HL-60/S4 treated with phorbol 12-myristate 13-acetate at 8.2 ng/mL for 4 days and 3 days (cell line): ENCODE measurements around the gene CHCHD3.

ENCODE experiments used
- in situ Hi-C: fragments of 300-500 bp; cut with MboI; formaldehyde crosslinking; loops from 2 replicates; pipeline ENCODE4 v1.15.0; 2022; ENCODE audit warnings: low sequenced_read_pairs

CHCHD3 gene

GRCh38 chr7:133079296-133079695, 2.6 kb downstream of the CHCHD3 start:
- in situ Hi-C loops: no loop called here

GRCh38 chr7:133077394-133077793, 4.5 kb downstream of the CHCHD3 start:
- in situ Hi-C loops: no loop called here

- in situ Hi-C loops: no loop called here
Measured at GRCh38 chr7:133076142-133076541, 5.7 kb downstream of the CHCHD3 start.

GRCh38 chr7:133071506-133071905, 10.4 kb downstream of the CHCHD3 start:
- in situ Hi-C loops: no loop called here

GRCh38 chr7:133070562-133070961, 11.3 kb downstream of the CHCHD3 start:
- in situ Hi-C loops: no loop called here

GRCh38 chr7:133065301-133065700, 16.6 kb downstream of the CHCHD3 start:
- in situ Hi-C loops: no loop called here

GRCh38 chr7:133064082-133064820, 17.6 kb downstream of the CHCHD3 start:
- in situ Hi-C loops: no loop called here

GRCh38 chr7:133061792-133062191, 20.1 kb downstream of the CHCHD3 start:
- in situ Hi-C loops: no loop called here

- in situ Hi-C loops: no loop called here
Measured at GRCh38 chr7:133061357-133061756, 20.5 kb downstream of the CHCHD3 start.

- in situ Hi-C loops: no loop called here
Measured at GRCh38 chr7:133060004-133060403, 21.9 kb downstream of the CHCHD3 start.

GRCh38 chr7:133059263-133059662, 22.6 kb downstream of the CHCHD3 start:
- in situ Hi-C loops: no loop called here

- in situ Hi-C loops: no loop called here
Measured at GRCh38 chr7:133056370-133057238, 25.3 kb downstream of the CHCHD3 start.

GRCh38 chr7:133054162-133054840, 27.6 kb downstream of the CHCHD3 start:
- in situ Hi-C loops: no loop called here

- in situ Hi-C loops: no loop called here
Measured at GRCh38 chr7:133053321-133053891, 28.5 kb downstream of the CHCHD3 start.

- in situ Hi-C loops: no loop called here
Measured at GRCh38 chr7:133052826-133053225, 29.1 kb downstream of the CHCHD3 start.

- in situ Hi-C loops: no loop called here
Measured at GRCh38 chr7:133052401-133052756, 29.5 kb downstream of the CHCHD3 start.

GRCh38 chr7:133051719-133052400, 30.0 kb downstream of the CHCHD3 start:
- in situ Hi-C loops: no loop called here

- in situ Hi-C loops: no loop called here
Measured at GRCh38 chr7:133051066-133051465, 30.8 kb downstream of the CHCHD3 start.

- in situ Hi-C loops: no loop called here
Measured at GRCh38 chr7:133050200-133050995, 31.5 kb downstream of the CHCHD3 start.

GRCh38 chr7:133048589-133048988, 33.3 kb downstream of the CHCHD3 start:
- in situ Hi-C loops: no loop called here
